Measurements from ENCODE around the gene ACOT13. TPM values are rescaled to one million over a fixed set of nuclear protein-coding genes. Genes with fewer than 3 reads are reported as not detected.

Gene ACOT13
- polyA plus RNA-seq, 1 of the 3 experiments (the other 2 are of a cell fraction): 18.0 TPM

- H3F3A ChIP-seq (replicated peaks; ENCODE audit: insufficient read depth): no peaks in the 10 kb centered on the region
- H3K36me3 ChIP-seq (replicated peaks in 1 of 2; ENCODE audit: control insufficient read depth in 1 of 2, insufficient read depth in 2 of 2, low read length in 1 of 2): no peaks in the 10 kb centered on the region
- no peak for TF ChIP-seq EZH2phosphoT487 (IDR thresholded peaks at IDR 0.05; ENCODE audit: borderline replicate concordance, low read depth)
- no peak for TF ChIP-seq GABPA (IDR thresholded peaks at IDR 0.05; ENCODE audit: low read depth)
- no peak for TF ChIP-seq FOSL2 (IDR thresholded peaks at IDR 0.05; ENCODE audit: borderline replicate concordance, low read depth)
- H3K4me3 ChIP-seq (ENCODE audit: low read depth in 2 of 2, low read length in 1 of 2): no peak overlapping the region
- ChIA-PET POLR2A (no interaction called here), CTCF (interaction anchor here (2.5 to 5.2 kb wide), 3 partner anchors 25 to 112 kb away, joined by 7 to 28 read pairs (median 21); partner anchors contain the start of genes ACOT13 and TDP2)
- H3K27ac ChIP-seq (ENCODE audit: low read depth in 2 of 2, low read length in 1 of 2): no peak overlapping the region
- no peak overlapping the region for H3K4me2 ChIP-seq
- H2AFZ ChIP-seq (ENCODE audit: low read depth): no peak overlapping the region
- H3K9ac ChIP-seq: no peak overlapping the region
- no peaks in the 10 kb centered on the region for H3K27me3 ChIP-seq (ENCODE audit: insufficient read depth)
- DNase-seq: no peak
- no peaks in the 10 kb centered on the region for H3K4me1 ChIP-seq (ENCODE audit: control insufficient read depth in 1 of 2, insufficient read depth in 2 of 2, low read depth in 1 of 2, low read length in 1 of 2)
- no peaks in the 10 kb centered on the region for H3K79me2 ChIP-seq (ENCODE audit: insufficient read depth)
- no peaks in the 10 kb centered on the region for H3K9me2 ChIP-seq
- H4K20me1 ChIP-seq (ENCODE audit: insufficient read depth): no peaks in the 10 kb centered on the region
- H3K9me3 ChIP-seq: no peaks in the 10 kb centered on the region
- 92% methylated on average over 3 of the region's 3 CpGs for WGBS (ENCODE audit: low lambda C conversion rate)
Observed at GRCh38 chr6:24692415-24692814, 25.5 kb downstream of the ACOT13 start.

- Histone ChIP-seq H3K27ac (ENCODE audit: low read depth in 2 of 2, low read length in 1 of 2) (no peak overlapping the region), H3K4me1 (ENCODE audit: control insufficient read depth in 1 of 2, insufficient read depth in 2 of 2, low read depth in 1 of 2, low read length in 1 of 2) (no peaks in the 10 kb centered on the region), H3K4me2 (no peak overlapping the region), H3F3A (replicated peaks; ENCODE audit: insufficient read depth) (no peaks in the 10 kb centered on the region), H3K27me3 (ENCODE audit: insufficient read depth) (no peaks in the 10 kb centered on the region), H2AFZ (ENCODE audit: low read depth) (no peak overlapping the region), H4K20me1 (ENCODE audit: insufficient read depth) (no peaks in the 10 kb centered on the region), H3K9me3 (no peaks in the 10 kb centered on the region), H3K4me3 (ENCODE audit: low read depth in 2 of 2, low read length in 1 of 2) (no peak overlapping the region), H3K9ac (no peak overlapping the region), H3K36me3 (replicated peaks in 1 of 2; ENCODE audit: control insufficient read depth in 1 of 2, insufficient read depth in 2 of 2, low read length in 1 of 2) (no peaks in the 10 kb centered on the region), H3K79me2 (ENCODE audit: insufficient read depth) (no peaks in the 10 kb centered on the region), H3K9me2 (no peaks in the 10 kb centered on the region)
- ChIA-PET CTCF (interaction anchor here (0.7 to 5.2 kb wide), 4 partner anchors 26 to 167 kb away, joined by 3 to 28 read pairs (median 14); partner anchors contain the start of genes ACOT13 and TDP2), POLR2A (no interaction called here)
- DNase-seq: no peak
- 92% methylated on average over 2 of the region's 2 CpGs for WGBS (ENCODE audit: low lambda C conversion rate)
- TF ChIP-seq IRF3 (IDR thresholded peaks at IDR 0.05; ENCODE audit: low read depth, low read length): no peak
- no peak for TF ChIP-seq TCF12 (IDR thresholded peaks at IDR 0.05)
- no peak for TF ChIP-seq CHD2 (IDR thresholded peaks at IDR 0.05; ENCODE audit: low read length, partially characterized antibody)
Observed at GRCh38 chr6:24692848-24693592, 26.1 kb downstream of the ACOT13 start.

- no peaks in the 10 kb centered on the region for H3K4me1 ChIP-seq (ENCODE audit: control insufficient read depth in 1 of 2, insufficient read depth in 2 of 2, low read depth in 1 of 2, low read length in 1 of 2)
- no peaks in the 10 kb centered on the region for H3K9me2 ChIP-seq
- H3F3A ChIP-seq (replicated peaks; ENCODE audit: insufficient read depth): no peaks in the 10 kb centered on the region
- H3K4me2 ChIP-seq: no peak overlapping the region
- no peaks in the 10 kb centered on the region for H4K20me1 ChIP-seq (ENCODE audit: insufficient read depth)
- no peak overlapping the region for H2AFZ ChIP-seq (ENCODE audit: low read depth)
- ChIA-PET POLR2A (no interaction called here), CTCF (interaction anchor here (0.7 to 5.4 kb wide), 6 partner anchors 11 to 411 kb away, joined by 3 to 65 read pairs (median 6); partner anchors contain the start of genes ACOT13 and TDP2)
- WGBS (ENCODE audit: low lambda C conversion rate): 100% methylated on average over 1 of the region's 1 CpG
- no peaks in the 10 kb centered on the region for H3K36me3 ChIP-seq (replicated peaks in 1 of 2; ENCODE audit: control insufficient read depth in 1 of 2, insufficient read depth in 2 of 2, low read length in 1 of 2)
- no peaks in the 10 kb centered on the region for H3K79me2 ChIP-seq (ENCODE audit: insufficient read depth)
- H3K4me3 ChIP-seq (ENCODE audit: low read depth in 2 of 2, low read length in 1 of 2): no peak overlapping the region
- no peak overlapping the region for H3K27ac ChIP-seq (ENCODE audit: low read depth in 2 of 2, low read length in 1 of 2)
- no peak for DNase-seq
- H3K9ac ChIP-seq: no peak overlapping the region
- H3K27me3 ChIP-seq (ENCODE audit: insufficient read depth): no peaks in the 10 kb centered on the region
- H3K9me3 ChIP-seq: no peaks in the 10 kb centered on the region
- no peak for TF ChIP-seq NFIC (IDR thresholded peaks at IDR 0.05; ENCODE audit: borderline replicate concordance)
- TF ChIP-seq FOXM1 (IDR thresholded peaks at IDR 0.05; ENCODE audit: low read depth): no peak
- no peak for TF ChIP-seq ZBTB33 (IDR thresholded peaks at IDR 0.05; ENCODE audit: borderline replicate concordance, low read depth)
- TF ChIP-seq PBX3 (IDR thresholded peaks at IDR 0.05): no peak
- no peak for TF ChIP-seq TAF1 (IDR thresholded peaks at IDR 0.05; ENCODE audit: borderline replicate concordance, low read depth, low read length)
- TF ChIP-seq JUND (IDR thresholded peaks at IDR 0.05): no peak
- no peak for TF ChIP-seq POLR2AphosphoS5 (IDR thresholded peaks at IDR 0.05; ENCODE audit: low read depth, low read length)
- no peak for TF ChIP-seq RAD21 (IDR thresholded peaks at IDR 0.05; ENCODE audit: low read length)
- no peak for TF ChIP-seq IRF3 (IDR thresholded peaks at IDR 0.05; ENCODE audit: low read depth, low read length)
- no peak for TF ChIP-seq USF1 (IDR thresholded peaks at IDR 0.05; ENCODE audit: borderline replicate concordance, low read depth)
Observed at GRCh38 chr6:24694198-24694597, 27.3 kb downstream of the ACOT13 start.

Data from SK-N-SH (cell line).